Prostate gland (tissue), 2 donors: ENCODE measurements around the gene ZNF831.

ENCODE experiments used
- CTCF ChIP-seq, 4 experiments: fragments of 200-600 bp in 2 of 4; fragments of 450-650 bp in 2 of 4; sonication (generic) in 2 of 4; IDR thresholded peaks; 1 replicate in 3 of 4; 2 replicates in 1 of 4; pipeline ENCODE4 v1.5.1; 2016 to 2019; ENCODE audit warnings: antibody characterized with exemption in 4 of 4, mild to moderate bottlenecking in 2 of 4, moderate library complexity in 2 of 4
- POLR2A ChIP-seq: fragments of 450-650 bp; IDR thresholded peaks from one replicate; pipeline ENCODE4 v1.6.1; 2016; ENCODE audit warnings: antibody characterized with exemption, mild to moderate bottlenecking
- POLR2AphosphoS5 ChIP-seq: sonication (generic); formaldehyde crosslinking; IDR thresholded peaks from one replicate; pipeline ENCODE4 v1.6.1; 2017; ENCODE audit warnings: antibody characterized with exemption

- TF ChIP-seq POLR2AphosphoS5 (no peak), POLR2A (no peak), CTCF (IDR thresholded peaks at IDR 0.05) (no peak)
Measured at GRCh38 chr20:59223750-59224149, 60.1 kb downstream of the ZNF831 start.
